ENCODE data around the gene TSPAN4. TPM values are rescaled to one million over a fixed set of nuclear protein-coding genes. Genes with fewer than 3 reads are reported as not detected.

The TSPAN4 gene
- total RNA-seq, 2 donors from 2014 or later = 12.6 to 18.9 TPM

DNA sequence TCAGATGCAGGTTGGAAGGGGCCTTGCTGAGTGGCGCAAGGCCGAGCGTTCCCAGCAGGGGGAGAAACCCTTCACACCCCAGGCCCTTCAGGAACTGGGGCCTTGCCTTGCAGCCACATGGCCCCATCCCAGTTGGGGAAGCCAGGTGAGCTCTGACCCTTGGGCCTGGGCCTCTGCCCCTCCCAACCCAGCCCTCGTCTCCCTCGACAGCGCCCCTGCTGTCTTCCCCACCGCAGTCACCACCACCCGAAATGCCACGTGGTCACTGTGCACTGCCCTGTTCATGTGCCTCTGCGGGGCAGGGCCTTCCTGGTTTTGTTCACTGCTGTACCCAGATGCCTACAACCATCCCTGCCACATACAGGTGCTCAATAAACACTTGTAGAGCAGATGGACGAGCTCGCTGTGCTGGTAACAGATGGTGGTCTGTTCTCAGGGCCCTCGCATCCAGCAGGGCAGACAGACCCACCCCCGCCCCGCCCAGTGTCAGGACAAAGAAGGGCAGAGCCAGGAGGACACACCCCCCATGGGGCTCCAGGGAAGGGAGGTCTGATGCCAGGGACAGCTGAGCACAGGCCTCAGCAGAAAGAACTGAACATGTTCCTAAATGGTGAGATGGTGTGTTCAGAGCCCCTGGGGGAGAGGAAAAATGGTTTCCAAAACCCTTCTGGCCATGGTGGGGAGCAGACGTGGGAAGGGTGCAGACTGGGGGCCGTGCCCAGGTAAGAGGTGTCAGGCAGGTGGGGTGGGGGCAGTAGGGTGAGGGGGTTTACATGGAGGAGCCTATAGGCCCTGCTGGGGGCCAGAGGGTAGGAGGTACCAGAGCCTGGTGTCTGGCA, 4.0 kb upstream of the TSPAN4 start:
- H3K27ac Mint-ChIP-seq = peak overlapping the region; percentile 26 to 36
- no peaks in the 10 kb centered on the region for H3K9me3 Mint-ChIP-seq
- no peak for DNase-seq (ENCODE audit: low spot score in 2 of 2)
- peaks cover 0 to 9% of the 10 kb centered on the region in 2 donors for H3K36me3 Mint-ChIP-seq
- no peak for ATAC-seq

DNA sequence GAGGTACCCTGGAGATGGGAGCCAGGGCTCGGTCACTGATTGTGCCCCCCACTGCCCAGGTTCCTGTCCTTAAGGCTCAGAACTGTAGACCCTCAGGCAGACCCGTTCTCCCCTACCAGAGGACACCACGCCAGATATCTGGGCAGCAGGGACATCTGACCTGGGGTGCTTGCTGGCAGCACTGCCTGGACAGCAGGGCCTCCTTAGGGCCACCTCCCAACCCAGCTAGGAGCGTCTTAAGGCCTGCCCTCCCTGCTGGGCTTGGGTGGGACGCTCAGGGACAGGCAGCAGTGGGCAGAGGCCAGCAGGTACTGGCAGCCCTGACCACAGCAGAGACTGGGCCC, 3.4 kb upstream of the TSPAN4 start:
- DNase-seq (ENCODE audit: low spot score in 2 of 2) = no peak
- Mint-ChIP-seq H3K9me3 (no peaks in the 10 kb centered on the region), H3K27ac (no peak overlapping the region), H3K36me3 (peaks cover 0 to 9% of the 10 kb centered on the region in 2 donors)
- no peak for ATAC-seq

DNA sequence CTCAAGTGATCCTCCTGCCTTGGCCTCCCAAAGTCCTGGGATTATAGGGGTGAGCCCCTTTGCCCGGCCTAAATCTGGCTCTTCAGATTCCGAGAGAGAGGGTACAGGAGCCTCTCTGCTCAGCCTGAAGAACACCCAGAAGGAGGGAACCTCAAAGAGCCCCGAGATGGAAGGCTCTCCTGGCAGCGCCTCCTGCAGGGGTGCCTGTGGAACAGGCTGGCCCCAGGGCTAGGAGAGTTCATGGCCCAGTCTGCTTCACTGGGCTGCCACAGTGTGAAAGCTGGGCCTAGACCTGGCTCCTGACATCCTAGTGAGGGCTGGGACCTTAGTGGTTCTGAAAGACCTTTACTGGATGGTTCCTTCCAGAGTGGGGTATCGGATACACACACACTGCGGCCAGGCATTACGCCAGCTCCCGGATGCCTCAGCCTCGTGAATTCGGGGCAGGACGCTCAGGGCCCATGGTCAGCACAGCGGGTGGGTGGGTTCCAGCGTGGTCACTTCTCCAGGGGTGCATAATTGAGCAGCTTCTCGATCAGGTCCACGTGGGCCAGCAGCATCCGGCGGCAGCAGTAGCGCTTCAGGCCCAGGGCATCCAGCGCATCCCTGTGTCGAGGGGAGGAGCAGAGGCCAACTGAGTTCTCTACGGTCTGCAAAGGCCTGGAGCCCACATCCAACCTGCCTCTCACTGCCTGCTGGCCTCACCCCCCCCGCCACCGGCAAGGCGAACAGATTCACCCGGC, 2.6 kb upstream of the TSPAN4 start:
- Mint-ChIP-seq H3K36me3 (peaks cover 0 to 9% of the 10 kb centered on the region in 2 donors), H3K27ac (peak overlapping the region; percentile 74 to 79), H3K9me3 (no peaks in the 10 kb centered on the region)
- ATAC-seq (no peak), DNase-seq (ENCODE audit: low spot score in 2 of 2) (no peak)

DNA sequence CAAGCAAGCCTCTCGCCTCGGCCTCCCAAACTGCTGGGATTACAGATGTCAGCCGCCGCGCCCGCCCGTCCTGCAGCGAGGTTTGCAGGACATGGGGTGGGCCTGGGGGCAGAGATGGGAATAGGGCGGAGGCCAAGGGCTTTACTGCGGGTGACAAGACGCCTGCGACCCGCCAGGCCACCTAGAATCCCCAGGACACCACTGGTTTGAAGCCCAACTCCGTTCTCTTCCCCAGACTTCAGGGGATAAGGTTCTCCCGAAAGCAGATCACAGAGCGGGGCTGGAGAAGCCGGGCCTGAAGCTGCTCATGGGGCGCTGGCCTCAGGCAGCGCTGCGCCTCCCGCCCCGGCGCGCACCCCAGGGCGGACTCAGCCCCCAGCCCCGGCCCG, 677 bp upstream of the TSPAN4 start:
- DNase-seq (ENCODE audit: low spot score in 2 of 2) = no peak
- H3K27ac Mint-ChIP-seq = peak overlapping the region; percentile 79 to 94
- no peaks in the 10 kb centered on the region for H3K9me3 Mint-ChIP-seq
- peak; percentile 46 to 50 for ATAC-seq
- peaks cover 0 to 9% of the 10 kb centered on the region in 2 donors for H3K36me3 Mint-ChIP-seq

DNA sequence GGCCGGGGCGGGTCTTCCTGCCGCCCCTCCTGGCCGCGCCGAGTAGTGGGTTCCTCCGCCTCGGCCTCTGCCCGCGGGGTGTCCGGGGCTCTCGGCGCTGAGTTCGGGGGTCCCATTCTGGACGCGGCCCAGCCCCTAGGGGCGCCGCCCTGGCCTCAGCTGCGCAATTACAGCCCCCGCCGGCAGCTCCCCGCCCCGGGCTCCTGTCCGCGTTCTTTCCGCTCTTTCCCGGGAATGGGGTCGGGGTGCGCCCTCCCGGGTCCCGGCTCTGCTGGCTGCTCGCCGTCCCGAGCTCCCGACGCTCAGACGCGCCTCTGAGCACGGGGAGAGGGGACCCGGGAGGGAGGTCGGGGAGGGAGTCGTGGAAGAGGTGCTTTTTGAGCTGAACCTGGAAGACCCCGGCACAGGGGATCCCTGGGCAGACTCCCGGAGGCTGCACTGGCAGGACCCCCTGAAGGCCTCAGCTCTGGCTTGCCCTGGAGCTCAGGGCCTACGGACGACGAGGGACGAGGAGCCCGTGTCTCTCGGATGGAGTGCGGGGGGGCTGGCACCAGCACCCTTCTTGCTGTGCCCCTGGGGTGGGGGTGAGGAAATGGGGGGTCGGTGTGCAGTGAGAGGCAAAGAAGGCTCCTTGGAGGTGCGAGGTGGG, 558 bp downstream of the TSPAN4 start:
- Mint-ChIP-seq H3K27ac (peak overlapping the region in 1 of 2 donors; percentile 53), H3K9me3 (no peaks in the 10 kb centered on the region), H3K36me3 (peaks cover 0 to 9% of the 10 kb centered on the region in 2 donors)
- no peak for DNase-seq (ENCODE audit: low spot score in 2 of 2)
- peak in 1 of 2 donors; percentile 7 for ATAC-seq

DNA sequence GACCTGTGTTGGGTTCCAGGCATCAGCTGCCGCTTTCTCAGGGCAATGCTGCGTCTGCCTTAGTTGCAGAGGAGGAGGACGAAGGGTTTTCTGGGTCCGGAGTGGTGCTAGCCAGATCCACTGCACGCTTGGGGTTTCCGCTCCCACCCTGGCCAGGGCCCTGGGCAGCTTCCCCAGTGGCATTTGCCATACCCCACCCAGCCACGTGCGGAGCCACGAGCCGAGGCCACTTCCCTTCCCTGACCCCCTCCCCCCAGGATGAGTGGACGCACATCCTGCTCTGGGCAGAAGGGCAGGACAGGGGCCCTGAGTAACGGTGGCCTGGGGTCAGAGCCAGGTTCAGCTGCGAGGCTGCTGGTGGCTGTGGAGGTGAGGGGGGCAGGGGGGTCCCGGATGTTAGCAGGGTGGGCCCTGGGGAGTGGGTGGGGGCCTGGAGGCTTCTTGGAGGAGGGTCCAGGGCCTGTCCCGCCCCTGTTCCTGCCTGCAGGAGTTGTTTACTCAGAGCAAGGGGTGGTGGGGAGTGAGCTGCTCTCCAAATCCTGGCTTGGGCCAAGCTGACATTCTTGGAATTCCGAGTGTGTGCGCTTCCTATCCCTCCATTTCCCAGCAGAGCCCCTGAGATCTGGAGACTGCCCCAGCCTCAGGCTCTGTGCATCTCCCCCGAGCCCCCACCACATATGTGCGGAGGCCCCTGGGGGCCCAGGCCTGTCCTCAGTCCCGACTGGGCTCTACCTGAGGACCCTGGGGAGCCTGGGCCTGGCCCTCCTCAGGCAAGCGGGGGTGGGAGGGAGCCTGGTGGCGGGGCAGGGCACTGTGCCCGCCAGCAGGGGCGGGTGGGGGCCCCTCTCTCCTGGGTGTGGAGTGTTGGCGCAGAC, 1.4 kb downstream of the TSPAN4 start:
- no peak for DNase-seq (ENCODE audit: low spot score in 2 of 2)
- H3K27ac Mint-ChIP-seq = peak overlapping the region in 1 of 2 donors; percentile 53
- peak in 1 of 2 donors; percentile 18 for ATAC-seq
- no peaks in the 10 kb centered on the region for H3K9me3 Mint-ChIP-seq
- H3K36me3 Mint-ChIP-seq = peaks cover 0 to 9% of the 10 kb centered on the region in 2 donors

DNA sequence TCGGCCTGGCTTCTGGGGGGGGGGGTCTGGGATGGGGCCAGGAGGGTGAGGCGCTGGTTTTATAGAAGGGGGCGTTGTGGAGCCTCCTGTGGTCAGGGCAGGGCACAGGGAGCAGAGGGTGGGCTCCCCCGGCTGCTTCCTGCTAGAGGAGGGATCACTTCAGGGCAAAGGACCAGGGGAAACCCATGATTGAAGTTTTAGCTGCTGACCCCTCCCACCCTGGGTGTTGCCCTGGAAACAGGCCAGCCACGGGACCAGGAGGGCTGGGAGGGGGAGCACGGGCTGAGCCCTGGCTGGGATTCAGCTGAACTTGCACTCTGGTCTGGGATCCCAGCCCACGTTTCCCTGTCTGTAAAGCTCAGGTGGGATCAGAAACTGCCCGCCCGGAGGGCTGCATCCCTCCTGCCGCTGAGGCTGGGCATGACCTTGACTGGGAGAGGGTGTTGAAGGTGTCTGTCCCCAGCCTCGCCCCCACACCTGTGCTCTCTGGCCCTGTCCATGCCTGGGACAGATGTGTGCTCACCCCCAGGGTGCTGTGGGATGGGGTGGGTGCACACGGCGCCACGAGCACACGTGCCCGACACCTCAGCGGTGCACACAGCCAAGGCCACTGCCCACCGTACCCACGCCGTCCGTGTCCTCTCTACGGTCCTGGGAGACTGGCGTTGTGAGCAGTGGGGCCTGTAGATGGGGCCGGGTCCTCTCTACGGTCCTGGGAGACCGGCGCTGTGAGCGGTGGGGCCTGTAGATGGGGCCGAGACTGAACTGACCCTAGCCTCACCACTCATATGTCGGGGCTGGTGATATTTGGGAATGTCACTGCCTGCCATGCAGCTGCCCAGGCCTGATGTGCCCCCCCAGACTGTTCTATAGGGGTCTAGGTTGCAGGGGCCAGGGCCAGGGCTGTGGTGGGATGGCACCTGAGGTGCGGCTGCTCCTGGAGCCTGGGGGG, 2.3 kb downstream of the TSPAN4 start:
- H3K36me3 Mint-ChIP-seq = peaks cover 0 to 9% of the 10 kb centered on the region in 2 donors
- no peak overlapping the region for H3K27ac Mint-ChIP-seq
- DNase-seq (ENCODE audit: low spot score in 2 of 2) (no peak), ATAC-seq (no peak)
- H3K9me3 Mint-ChIP-seq = no peaks in the 10 kb centered on the region

DNA sequence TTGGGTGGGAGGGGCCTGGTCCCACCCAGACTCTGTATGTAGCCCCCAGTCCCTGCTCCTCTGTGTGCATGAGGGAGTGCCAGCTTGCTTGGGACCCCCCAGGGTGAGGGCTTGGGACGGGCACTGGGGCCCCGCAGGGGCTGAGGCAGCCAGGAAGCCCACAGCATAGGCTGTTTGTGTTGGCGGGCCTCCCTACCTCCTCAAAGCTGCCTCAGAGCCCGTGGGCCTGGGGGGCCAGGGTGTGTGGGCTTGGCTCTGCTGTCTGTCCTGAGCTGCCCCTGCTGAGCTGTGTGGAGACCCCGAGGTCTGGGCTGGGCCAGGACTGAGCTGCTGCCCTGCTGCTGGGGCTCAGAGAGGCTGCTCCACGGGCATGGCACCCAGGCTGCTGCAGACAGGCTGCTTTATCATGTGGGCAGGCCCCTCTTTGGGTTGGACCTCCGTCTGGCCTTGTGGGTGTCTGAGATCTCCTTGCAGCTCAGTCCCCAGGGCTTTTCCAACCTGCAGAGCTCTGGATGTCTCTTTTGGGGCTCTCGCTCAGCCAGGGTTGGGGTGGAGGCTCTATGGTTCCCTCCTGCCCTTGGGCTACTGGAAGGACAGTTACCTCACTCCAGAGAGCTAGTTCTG, 3.3 kb downstream of the TSPAN4 start:
- H3K27ac Mint-ChIP-seq = no peak overlapping the region
- no peak for ATAC-seq
- DNase-seq (ENCODE audit: low spot score in 2 of 2) = no peak
- peaks cover 0 to 3% of the 10 kb centered on the region in 2 donors for H3K36me3 Mint-ChIP-seq
- no peaks in the 10 kb centered on the region for H3K9me3 Mint-ChIP-seq

DNA sequence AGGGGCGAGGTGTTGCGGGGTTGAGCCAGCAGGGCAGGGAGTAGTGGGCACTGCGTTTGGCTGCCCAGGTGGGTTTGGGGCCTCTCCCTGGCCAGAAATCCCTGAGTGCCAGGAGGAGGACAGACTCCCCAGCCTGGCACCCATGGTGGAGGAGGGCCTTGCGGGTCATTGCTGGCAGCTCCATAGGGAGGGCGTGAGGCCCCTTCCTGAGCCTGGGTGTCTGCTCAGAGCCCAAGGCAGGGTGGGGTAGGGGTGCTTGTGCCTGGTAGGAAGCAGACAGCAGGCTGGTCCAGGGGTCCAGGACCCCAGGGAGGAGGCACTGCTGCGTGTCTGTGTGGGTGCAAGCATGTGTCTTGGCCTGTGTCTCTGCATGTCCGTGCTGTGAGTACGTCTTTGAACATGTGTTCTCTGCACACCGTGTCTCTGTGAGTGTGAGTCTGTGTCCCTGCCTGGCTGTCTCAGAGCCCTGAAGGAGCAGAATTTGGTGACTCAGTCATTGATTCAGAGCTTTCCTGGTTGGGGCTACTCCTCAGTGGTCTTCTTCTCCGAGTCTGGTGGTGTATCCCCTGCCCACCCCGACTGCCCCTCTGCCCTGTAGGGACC, 3.9 kb downstream of the TSPAN4 start:
- DNase-seq (ENCODE audit: low spot score in 2 of 2) = no peak
- H3K27ac Mint-ChIP-seq = no peak overlapping the region
- no peak for ATAC-seq
- no peaks in the 10 kb centered on the region for H3K36me3 Mint-ChIP-seq
- H3K9me3 Mint-ChIP-seq = no peaks in the 10 kb centered on the region

DNA sequence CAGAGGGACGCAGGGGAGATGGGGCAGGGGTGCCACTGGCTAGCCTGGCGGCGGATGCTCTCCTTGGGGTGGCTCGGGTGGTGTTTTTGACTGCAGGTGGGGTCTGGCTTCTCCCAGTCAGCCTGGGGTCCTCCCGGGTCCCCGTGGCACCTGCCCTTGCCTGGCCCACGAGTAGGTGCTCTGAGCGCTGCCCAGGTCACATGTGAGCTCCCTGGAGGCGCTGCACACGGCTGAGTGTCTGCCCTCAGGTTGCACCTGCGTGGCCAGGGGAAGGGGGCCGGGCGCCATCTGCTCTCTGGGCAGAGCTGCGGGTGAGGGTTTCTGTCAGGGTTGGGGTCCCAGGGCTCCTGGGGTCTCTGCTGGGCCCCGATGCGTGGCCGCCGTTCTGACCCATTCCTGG, 5.2 kb downstream of the TSPAN4 start:
- ATAC-seq = no peak
- Mint-ChIP-seq H3K9me3 (no peaks in the 10 kb centered on the region), H3K27ac (no peak overlapping the region), H3K36me3 (no peaks in the 10 kb centered on the region)
- no peak for DNase-seq (ENCODE audit: low spot score in 2 of 2)

DNA sequence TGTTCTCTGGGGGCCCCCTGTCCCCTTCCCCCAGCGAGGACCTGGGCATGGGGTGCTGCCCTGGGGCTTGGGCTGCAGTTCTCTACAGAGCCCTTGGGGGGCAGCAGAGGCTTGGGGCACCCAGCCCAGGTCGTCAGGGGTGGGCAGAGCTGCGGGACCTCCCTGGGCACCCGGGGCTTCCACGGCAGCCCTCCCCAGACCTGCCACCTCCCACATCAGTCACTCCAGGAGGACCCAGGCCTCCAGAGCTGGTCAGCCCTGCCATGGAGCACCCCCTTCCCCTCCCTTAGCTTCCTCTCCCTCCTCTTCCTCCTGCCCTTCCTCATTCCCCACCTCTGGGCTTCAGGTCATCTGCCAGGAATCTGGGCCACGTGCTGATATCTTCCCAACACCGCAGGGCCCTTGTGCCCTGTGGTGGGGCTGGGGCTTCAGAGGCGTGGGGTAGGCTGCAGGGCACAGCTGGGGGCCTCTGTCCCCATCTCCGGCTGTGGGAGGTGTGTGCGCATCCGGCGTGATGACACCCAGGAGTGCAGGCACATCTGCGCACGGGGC, 5.8 kb downstream of the TSPAN4 start:
- no peaks in the 10 kb centered on the region for H3K9me3 Mint-ChIP-seq
- peak; percentile 53 to 68 for ATAC-seq
- H3K27ac Mint-ChIP-seq = no peak overlapping the region
- peak in 1 of 2 donors; percentile 84 for DNase-seq (ENCODE audit: low spot score in 2 of 2)
- no peaks in the 10 kb centered on the region for H3K36me3 Mint-ChIP-seq

DNA sequence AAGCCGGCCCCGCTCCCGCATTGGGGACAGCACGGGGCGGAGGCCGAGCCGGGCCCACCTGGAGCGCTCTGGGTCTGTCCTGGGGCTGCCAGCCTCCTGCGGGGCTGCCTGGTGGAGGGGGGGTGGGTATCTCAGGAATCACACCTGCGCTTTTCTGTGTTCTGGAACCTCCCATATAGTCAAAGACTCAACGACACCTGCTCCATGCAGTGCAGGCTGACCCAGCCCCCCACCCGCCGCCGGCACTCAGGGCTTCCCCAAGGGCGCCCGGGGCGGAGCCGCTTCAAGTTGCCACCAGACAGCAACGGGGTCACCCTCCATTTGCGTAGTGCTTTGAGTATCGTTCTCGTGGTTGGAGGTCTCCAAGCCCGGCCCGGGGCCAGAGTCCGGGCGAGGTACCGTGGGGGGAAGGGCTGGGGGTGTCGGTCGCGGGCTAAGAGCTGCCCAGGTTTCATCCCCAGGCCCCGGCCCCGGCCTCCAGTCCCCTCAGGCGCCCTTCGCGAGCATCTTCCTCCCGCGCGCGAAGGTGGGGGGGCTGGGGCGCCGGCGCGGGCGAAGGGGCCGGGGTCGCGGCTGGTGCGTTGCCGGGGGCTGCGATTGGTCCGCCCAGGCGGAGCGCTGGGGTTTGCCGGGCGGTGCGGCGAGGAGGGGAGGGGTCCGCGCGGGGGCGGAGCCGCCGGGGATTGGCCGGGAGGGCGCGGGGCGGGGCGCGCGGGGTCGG, 6.6 kb downstream of the TSPAN4 start:
- Mint-ChIP-seq H3K36me3 (no peaks in the 10 kb centered on the region), H3K27ac (no peak overlapping the region), H3K9me3 (no peaks in the 10 kb centered on the region)
- peak; percentile 53 to 69 for ATAC-seq
- no peak for DNase-seq (ENCODE audit: low spot score in 2 of 2)

DNA sequence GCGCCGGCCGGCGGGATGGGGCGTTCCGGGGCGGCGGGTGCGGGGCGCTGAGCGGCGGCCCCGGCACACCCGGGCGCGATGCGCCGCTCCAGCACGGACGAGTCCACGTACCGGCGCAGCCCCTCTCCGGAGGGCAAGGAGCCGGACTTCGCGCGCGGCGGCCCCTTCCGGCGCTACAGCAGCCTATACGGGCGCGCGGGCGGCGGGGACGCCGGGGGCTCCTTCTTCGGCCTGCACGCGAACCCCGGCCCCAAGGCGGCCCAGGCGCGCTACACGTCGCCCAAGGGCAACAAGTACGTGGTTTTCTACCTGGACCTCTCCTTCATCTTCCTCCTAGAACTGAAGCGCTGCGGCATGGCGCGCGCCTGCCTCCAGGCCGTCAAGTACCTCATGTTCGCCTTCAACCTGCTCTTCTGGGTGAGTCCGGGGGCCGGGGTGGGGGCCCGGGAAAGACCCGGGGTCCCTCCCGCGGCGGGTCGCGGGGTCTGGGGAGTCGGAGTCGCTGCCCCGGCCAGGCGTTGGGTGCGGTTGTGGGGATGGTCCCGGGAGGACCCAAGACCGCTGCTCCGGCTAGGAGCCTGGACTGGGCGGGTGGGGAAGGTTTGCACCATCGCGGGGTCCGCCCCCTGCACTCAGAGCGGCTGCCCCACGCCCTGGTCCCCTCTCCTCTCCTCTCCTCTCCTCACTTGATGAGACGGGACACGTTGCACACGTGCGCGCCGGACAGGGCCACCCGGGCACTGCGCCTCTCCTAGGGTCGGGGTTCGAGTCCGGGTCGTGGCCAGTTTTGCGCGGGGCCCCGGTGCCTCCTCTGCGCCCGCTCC, 7.5 kb downstream of the TSPAN4 start:
- Mint-ChIP-seq H3K36me3 (no peaks in the 10 kb centered on the region), H3K27ac (no peak overlapping the region), H3K9me3 (no peaks in the 10 kb centered on the region)
- no peak for DNase-seq (ENCODE audit: low spot score in 2 of 2)
- peak; percentile 16 to 21 for ATAC-seq
